ENCODE results near the gene MLKL. TPM values are rescaled to one million over a fixed set of nuclear protein-coding genes. Genes with fewer than 3 reads are reported as not detected.

Gene MLKL
- total and polyA plus RNA-seq, 2 donors (not counting 3 experiments of a cell fraction or from before 2014, with no cell fraction given) = 8.1 to 26.5 TPM

- H3K4me3 ChIP-seq (replicated peaks in 1 of 3; ENCODE audit: insufficient read depth in 1 of 3, low read depth in 1 of 3, low read length in 3 of 3) = no peak overlapping the region
- H4K20me1 ChIP-seq (replicated peaks; ENCODE audit: control insufficient read depth, extremely low read depth, insufficient read depth, low read length) = no peaks in the 10 kb centered on the region
- H2AFZ ChIP-seq (ENCODE audit: low read depth, low read length) = no peak overlapping the region
- no peaks in the 10 kb centered on the region for H3K36me3 ChIP-seq (ENCODE audit: control insufficient read depth in 2 of 2, extremely low read depth in 1 of 2, insufficient read depth in 2 of 2, low read length in 2 of 2)
- TF ChIP-seq MAX (IDR thresholded peaks at IDR 0.05; ENCODE audit: insufficient read depth, insufficient read length) (no peak), CTCF (IDR thresholded peaks at IDR 0.05; ENCODE audit: extremely low read depth in 1 of 2, insufficient read depth in 1 of 2, low read depth in 1 of 2, low read length in 2 of 2) (no peak), POLR2A (IDR thresholded peaks at IDR 0.05; ENCODE audit: low read depth, low read length) (no peak), POLR2AphosphoS5 (IDR thresholded peaks at IDR 0.05; ENCODE audit: insufficient read depth, low read depth, low read length) (no peak), GATA2 (IDR thresholded peaks at IDR 0.05; ENCODE audit: insufficient read depth, insufficient read length, low read depth, low read length) (no peak), EZH2 (IDR thresholded peaks at IDR 0.05; ENCODE audit: borderline replicate concordance, low read depth, low read length, severe bottlenecking) (no peak), MYC (IDR thresholded peaks at IDR 0.05; ENCODE audit: low read depth, low read length) (no peak), JUN (IDR thresholded peaks at IDR 0.05; ENCODE audit: borderline replicate concordance, insufficient read depth, insufficient read length, low read depth) (no peak), FOS (IDR thresholded peaks at IDR 0.05; ENCODE audit: borderline replicate concordance, insufficient read depth, low read length) (no peak)
- H3K4me2 ChIP-seq (ENCODE audit: insufficient read depth, low read length) = no peak overlapping the region
- H3K79me2 ChIP-seq (ENCODE audit: control insufficient read depth, insufficient read depth, low read length) = no peaks in the 10 kb centered on the region
- intact Hi-C loops (cut with micrococcal nuclease) = no loop called here
- no peak for FAIRE-seq
- no peak overlapping the region for H3K27ac ChIP-seq (ENCODE audit: insufficient read depth, low read depth, low read length)
- H3K9me3 ChIP-seq (replicated peaks; ENCODE audit: control insufficient read depth, insufficient read depth, low read length) = no peaks in the 10 kb centered on the region
- H3K9ac ChIP-seq (replicated peaks; ENCODE audit: extremely low read depth, insufficient read depth, low read length) = no peak overlapping the region
- ChIA-PET CTCF (interaction anchor here (0.6 to 2.2 kb wide), 5 partner anchors 11 to 128 kb away, joined by 3 to 7 read pairs (median 4); partner anchors contain the start of gene FA2H), POLR2A (no interaction called here)
- no peaks in the 10 kb centered on the region for H3K9me1 ChIP-seq (replicated peaks; ENCODE audit: control insufficient read depth, extremely low read depth, insufficient read depth, low read length)
- dilution Hi-C loops (cut with MboI; ENCODE audit: extremely low pct_ligation_motif_present, low sequenced_read_pairs) = no loop called here
- no peaks in the 10 kb centered on the region for H3K4me1 ChIP-seq (ENCODE audit: control insufficient read depth, extremely low read depth, insufficient read depth, low read length)
- no peak for DNase-seq (ENCODE audit: low read depth, low spot score)
- BruUV-seq (replicated peaks) = no TSS peak
- no peaks in the 10 kb centered on the region for H3K27me3 ChIP-seq (ENCODE audit: control insufficient read depth in 2 of 2, insufficient read depth in 2 of 2, low read length in 2 of 2)
Observed at GRCh38 chr16:74738816-74739215, 38.2 kb upstream of the MLKL start.
